HL-60 (cell line): Measurements from ENCODE around the gene PGBD1.

Experiments
- POLR2AphosphoS5 ChIP-seq: IDR thresholded peaks from 2 replicates; pipeline ENCODE4 v1.6.1; 2012; ENCODE audit warnings: low read depth
- TF ChIP-seq, protein P1 (sequence below): IDR thresholded peaks from one replicate; pipeline ENCODE4 v1.5.1; 2011; ENCODE audit warnings: low read length, control low read depth, inconsistent platforms; ENCODE audit not compliant: insufficient read depth
- TF ChIP-seq, protein P2 (sequence below): IDR thresholded peaks from 2 replicates; pipeline ENCODE4 v1.6.1; 2012; ENCODE audit warnings: low read depth; ENCODE audit not compliant: insufficient replicate concordance

DNA sequence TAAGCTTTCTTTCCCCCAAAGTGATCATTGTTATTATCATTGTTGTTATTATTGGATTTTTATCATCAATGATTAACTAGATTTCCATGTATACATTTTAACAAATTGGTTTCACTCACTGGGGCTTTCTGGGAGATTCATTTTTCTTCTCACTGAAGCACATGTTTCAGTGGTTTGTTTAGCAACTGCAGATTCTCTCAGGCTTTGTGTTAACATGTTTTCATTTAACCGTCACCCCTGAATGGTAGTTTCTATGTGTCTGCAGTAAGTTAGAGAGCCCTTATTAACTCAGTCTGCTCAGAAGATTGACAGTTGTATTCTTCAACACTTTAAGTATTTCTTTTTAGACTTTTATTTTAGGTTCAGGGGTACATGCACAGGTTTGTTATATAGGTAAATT is 41.7 kb upstream of the PGBD1 start:
- TF ChIP-seq, protein P1, sequence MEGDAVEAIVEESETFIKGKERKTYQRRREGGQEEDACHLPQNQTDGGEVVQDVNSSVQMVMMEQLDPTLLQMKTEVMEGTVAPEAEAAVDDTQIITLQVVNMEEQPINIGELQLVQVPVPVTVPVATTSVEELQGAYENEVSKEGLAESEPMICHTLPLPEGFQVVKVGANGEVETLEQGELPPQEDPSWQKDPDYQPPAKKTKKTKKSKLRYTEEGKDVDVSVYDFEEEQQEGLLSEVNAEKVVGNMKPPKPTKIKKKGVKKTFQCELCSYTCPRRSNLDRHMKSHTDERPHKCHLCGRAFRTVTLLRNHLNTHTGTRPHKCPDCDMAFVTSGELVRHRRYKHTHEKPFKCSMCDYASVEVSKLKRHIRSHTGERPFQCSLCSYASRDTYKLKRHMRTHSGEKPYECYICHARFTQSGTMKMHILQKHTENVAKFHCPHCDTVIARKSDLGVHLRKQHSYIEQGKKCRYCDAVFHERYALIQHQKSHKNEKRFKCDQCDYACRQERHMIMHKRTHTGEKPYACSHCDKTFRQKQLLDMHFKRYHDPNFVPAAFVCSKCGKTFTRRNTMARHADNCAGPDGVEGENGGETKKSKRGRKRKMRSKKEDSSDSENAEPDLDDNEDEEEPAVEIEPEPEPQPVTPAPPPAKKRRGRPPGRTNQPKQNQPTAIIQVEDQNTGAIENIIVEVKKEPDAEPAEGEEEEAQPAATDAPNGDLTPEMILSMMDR, result no peak
- TF ChIP-seq, protein P2, sequence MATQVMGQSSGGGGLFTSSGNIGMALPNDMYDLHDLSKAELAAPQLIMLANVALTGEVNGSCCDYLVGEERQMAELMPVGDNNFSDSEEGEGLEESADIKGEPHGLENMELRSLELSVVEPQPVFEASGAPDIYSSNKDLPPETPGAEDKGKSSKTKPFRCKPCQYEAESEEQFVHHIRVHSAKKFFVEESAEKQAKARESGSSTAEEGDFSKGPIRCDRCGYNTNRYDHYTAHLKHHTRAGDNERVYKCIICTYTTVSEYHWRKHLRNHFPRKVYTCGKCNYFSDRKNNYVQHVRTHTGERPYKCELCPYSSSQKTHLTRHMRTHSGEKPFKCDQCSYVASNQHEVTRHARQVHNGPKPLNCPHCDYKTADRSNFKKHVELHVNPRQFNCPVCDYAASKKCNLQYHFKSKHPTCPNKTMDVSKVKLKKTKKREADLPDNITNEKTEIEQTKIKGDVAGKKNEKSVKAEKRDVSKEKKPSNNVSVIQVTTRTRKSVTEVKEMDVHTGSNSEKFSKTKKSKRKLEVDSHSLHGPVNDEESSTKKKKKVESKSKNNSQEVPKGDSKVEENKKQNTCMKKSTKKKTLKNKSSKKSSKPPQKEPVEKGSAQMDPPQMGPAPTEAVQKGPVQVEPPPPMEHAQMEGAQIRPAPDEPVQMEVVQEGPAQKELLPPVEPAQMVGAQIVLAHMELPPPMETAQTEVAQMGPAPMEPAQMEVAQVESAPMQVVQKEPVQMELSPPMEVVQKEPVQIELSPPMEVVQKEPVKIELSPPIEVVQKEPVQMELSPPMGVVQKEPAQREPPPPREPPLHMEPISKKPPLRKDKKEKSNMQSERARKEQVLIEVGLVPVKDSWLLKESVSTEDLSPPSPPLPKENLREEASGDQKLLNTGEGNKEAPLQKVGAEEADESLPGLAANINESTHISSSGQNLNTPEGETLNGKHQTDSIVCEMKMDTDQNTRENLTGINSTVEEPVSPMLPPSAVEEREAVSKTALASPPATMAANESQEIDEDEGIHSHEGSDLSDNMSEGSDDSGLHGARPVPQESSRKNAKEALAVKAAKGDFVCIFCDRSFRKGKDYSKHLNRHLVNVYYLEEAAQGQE, result no peak
- TF ChIP-seq POLR2AphosphoS5, result no peak
